ENCODE measurements around the gene POLR2C.

The POLR2C gene

DNA sequence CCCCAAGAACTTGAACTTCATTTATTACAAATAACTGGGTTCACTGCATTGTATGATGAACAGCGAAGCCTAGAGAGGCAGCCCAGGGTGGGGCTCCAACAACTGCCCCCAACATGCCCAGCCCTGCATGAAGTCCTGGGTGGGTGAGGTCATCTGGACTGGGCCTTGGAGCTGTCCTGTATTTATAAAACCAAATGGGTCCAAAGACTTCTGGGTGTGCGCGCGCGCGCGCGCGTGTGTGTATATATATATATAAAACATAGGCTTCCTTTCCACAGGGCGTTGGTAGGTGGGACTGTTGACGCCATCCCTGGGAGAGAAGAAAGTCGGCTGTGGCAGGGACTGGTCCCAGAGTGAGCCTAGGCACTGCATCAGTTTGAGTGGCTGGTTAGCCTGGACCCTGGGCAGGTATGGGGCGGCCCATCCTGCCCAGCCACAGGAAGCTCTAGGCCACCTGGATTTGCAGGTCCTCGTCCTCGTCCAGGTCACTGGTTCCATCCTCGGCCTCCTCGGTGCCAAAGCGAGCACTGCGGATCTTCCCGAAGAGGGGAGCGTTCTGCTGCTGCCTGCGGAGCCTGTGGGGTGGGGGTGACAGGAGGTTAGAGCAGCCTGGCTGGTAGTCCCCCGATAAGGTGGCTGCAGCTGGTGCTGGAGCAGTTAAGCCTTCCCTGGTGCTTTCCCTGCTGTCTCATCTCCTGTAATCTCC is 50.0 kb downstream of the POLR2C start:
- TF ChIP-seq ZNF274 (IDR thresholded peaks at IDR 0.05; ENCODE audit: low read depth, low read length) = no peak
- H3K4me3 ChIP-seq (ENCODE audit: low read length) = no peak overlapping the region

DNA sequence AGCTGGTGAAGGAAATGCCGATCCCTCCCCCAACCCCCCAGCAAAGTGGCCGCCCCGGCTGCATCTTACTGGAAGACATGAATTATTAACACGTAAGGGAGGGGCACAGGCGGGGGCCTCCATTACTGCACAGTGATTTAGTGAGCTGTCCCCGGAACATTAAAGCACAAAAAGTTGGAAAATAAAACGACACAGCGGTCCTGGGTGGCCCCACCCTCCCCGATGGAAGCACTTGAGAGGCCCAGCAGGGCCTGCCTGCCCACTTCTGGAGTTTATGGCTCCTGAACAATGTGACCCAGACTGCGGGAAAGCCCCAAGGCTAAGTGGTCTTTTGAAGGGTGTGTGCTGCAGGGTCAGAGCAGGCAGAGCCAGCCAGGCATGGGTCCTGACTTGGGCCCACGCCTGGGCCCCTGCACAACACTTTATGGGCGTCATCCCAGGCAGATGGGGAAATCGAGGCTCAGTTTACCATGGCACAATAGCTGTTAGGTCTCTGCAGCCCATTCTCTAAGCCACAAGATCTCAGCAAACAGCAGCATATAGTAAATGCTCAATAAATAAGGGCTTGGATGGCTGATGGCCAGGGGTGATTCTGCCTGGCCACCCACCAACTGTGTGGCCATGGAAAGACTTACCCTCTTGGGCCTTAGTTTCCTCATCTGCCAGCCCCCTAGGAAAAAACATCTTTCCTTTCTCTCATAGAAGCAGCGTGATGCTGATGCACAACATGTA is 51.1 kb downstream of the POLR2C start:
- H3K4me3 ChIP-seq (ENCODE audit: low read length) = no peak overlapping the region
- TF ChIP-seq ZNF274 (IDR thresholded peaks at IDR 0.05; ENCODE audit: low read depth, low read length) = no peak

DNA sequence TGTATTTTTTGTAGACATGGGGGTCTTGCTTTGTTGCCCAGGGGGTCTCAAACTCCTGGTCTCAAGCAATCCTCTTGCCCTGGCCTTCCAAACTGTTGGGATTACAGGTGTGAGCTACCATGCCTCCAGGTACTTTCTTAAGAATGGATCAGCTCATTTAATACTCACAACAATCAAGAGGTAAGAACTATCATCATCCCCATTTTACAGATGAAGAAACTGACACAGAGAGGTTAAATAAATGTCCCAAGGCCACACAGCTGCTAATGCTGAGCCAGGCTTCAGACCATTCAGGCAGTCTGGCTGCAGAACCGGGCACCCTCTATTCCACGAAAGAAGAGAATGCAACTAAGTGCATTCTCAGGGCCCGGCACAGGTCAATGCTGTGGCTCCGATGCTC is 51.9 kb downstream of the POLR2C start:
- TF ChIP-seq ZNF274 (IDR thresholded peaks at IDR 0.05; ENCODE audit: low read depth, low read length) = no peak
- no peak overlapping the region for H3K4me3 ChIP-seq (ENCODE audit: low read length)

DNA sequence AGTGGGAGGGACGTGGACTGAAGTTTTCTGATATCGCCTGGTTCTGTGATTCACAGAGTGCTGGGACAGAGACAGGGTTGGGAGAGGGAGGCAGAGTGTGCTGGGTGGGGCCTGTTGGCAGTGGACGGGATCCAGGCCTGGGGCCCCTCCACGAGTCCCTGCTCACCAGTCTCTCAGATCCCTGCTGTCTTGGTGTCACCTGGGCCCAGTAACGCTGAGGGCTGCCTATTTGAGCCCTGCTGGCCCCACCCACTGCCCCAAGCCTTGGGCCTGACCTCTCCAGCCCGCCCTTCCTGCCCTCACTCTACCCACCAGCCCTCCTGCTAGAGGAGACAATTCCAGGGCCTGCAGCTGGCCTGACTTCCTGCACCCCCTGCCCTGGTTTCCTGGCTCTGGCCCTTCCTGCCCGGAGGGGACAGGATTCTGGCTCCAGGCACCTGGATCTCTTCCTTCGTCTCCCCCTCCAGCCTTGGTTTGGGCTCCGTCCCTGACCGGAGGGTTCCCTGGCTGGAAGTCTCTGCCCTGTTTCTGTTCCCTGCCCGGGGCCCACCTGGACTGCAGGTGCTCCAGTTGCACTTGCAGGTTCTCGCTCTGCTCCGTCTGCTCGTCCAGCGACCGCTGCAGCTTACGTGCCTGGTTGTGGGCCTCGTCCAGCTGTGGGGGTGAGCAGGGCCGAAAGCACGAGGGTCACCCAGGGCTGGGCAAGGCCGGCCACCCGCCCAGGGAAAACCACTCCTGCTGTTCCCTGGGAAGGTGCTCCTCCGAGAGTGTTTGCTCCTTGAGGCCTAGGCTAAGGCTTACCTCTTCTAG is 52.5 kb downstream of the POLR2C start:
- H3K4me3 ChIP-seq (ENCODE audit: low read length) = no peak overlapping the region
- TF ChIP-seq ZNF274 (IDR thresholded peaks at IDR 0.05; ENCODE audit: low read depth, low read length) = no peak

DNA sequence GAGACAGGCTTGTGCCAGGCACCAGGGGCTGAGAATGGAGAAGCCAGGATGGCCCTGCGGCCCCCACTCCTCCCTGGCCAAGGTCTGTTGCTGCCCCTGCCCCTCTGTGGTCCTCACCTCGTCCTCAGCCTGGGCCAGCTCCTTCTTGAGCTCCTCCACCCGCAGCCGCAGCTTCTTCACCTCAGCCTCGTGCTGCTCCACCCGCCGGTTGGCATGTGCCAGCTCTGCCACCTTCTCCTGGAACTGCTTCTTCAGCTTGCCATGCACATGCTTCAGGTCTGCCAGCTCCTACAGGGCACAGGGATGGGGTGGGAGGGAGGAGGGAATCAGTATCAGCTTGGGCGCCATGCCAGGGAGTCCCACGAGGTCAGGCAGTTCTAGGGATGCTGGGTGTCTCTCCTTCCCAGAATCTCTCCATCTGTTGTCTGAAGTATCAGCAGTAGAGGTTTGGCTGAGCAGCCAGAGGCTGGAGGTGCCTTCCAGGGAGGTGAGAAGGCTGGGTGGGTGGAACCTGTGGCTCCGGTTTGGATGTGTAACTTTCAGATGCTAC is 53.8 kb downstream of the POLR2C start:
- TF ChIP-seq ZNF274 (IDR thresholded peaks at IDR 0.05; ENCODE audit: low read depth, low read length) = no peak
- H3K4me3 ChIP-seq (ENCODE audit: low read length) = no peak overlapping the region

DNA sequence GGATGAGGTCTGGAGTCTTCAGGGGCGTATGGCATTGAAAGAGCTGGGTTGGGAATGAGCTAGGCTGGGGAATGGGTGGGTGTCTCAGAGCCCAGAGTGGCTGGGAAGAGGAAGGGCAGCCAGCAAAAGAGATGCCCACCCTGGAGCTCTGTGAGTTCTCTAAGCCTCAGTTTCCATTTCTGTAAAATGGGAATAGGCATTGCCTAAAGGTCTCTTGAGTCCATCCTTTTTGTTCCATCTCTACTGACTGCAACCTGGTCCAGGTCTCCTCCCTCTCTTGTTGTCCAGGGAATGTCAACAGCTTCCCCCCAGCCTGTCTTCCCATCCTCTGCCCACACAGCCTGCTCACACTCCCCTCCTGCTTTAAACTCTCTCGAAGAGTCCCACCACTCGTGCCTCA is 54.3 kb downstream of the POLR2C start:
- H3K4me3 ChIP-seq (ENCODE audit: low read length) = no peak overlapping the region
- no peak for TF ChIP-seq ZNF274 (IDR thresholded peaks at IDR 0.05; ENCODE audit: low read depth, low read length)

DNA sequence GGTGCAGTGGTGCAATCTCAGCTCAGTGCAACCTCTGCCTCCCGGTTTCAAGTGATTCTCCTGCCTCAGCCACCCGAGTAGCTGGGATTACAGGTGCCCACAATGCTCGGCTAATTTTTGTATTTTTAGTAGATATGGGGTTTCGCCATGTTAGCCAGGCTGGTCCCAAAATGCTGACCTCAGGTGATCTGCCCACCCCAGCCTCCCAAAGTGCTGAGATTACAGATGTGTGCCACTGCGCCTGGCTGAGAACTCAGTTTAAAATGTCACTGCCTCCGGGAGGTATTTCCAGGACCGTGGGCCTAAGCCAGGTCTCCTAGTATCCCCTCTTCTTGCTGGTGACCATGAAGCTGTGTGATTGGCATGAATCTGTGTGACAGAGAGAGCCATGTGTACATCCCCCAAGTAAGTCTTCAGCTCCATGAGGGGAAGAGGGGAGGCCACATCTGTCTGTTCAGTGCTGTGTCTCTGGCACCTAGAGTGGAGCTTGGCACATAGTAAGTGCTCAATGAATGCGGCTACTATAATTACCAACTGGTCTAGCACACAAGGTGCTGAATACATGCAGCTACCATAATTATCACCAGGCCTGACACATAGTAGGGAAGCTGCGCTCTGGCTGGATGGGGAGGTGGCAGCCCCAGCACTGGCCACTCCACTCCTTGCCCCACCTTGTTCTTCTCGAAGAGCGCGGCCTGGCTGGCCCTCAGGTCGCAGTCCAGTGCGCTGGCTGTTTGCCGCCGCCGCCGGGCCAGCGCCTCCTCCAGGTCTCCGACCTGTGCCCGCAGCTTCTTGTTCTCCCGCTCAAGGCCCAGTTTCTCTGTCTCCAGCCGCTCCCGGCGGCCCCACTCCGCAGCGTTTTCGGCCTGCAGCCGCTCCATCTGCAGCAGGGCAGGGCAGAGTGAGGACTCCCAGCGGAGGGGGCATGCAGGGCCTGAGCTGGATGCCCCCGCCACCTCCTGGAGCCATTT is 55.2 kb downstream of the POLR2C start:
- no peak overlapping the region for H3K4me3 ChIP-seq (ENCODE audit: low read length)
- no peak for TF ChIP-seq ZNF274 (IDR thresholded peaks at IDR 0.05; ENCODE audit: low read depth, low read length)

DNA sequence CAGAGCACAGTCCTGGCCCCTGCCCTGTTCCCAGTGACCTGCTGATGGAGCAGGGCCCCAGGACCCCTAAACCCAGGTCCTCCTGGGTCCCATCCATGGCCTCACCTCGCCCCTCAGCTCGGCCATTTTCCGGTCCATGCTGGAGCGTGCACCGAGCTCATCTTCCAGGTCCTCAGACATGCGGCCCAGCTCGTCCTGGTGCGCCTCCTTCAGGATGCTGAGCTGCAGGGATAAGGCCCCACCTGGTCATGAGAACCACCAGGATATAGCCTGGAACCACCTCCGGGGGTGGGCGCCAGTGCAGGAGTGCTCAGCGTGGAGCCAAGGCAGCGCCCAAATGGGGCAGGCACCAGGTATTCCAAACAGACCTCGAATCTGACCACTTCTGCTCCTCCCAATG is 56.0 kb downstream of the POLR2C start:
- TF ChIP-seq ZNF274 (IDR thresholded peaks at IDR 0.05; ENCODE audit: low read depth, low read length) = no peak

DNA sequence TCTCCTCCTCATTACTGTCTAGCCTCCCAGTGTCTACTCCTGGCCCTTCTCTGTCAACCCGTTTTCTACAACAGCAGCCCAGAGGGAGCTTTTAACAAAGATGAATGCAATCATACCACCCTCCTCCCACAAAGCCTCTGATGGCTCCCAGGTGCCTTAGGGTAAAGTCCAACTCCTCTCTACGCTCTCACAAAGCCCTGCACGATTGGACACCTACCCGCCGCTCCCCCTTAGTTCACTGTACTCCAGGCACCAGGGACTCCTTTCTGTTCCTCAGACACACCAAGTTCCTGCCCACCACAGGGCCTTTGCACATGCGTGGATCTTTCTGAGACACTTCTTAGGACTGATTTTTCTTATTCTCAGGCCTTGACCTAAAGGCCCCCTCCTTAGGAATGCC is 56.4 kb downstream of the POLR2C start:
- no peak for TF ChIP-seq ZNF274 (IDR thresholded peaks at IDR 0.05; ENCODE audit: low read depth, low read length)
- no peak overlapping the region for H3K4me3 ChIP-seq (ENCODE audit: low read length)

More for the DNA sequence above, 56.0 kb downstream of the POLR2C start:
- no peak overlapping the region for H3K4me3 ChIP-seq (ENCODE audit: low read length)

- H3K4me3 ChIP-seq (ENCODE audit: low read length) = no peak overlapping the region
- TF ChIP-seq ZNF274 (IDR thresholded peaks at IDR 0.05; ENCODE audit: low read depth, low read length) = no peak
Measured at GRCh38 chr16:57519796-57520360, 57.4 kb downstream of the POLR2C start.

Data from GM08714 (cell line).